Activated CD4-positive, CD25-positive, alpha-beta regulatory T cell treated with anti-CD3 and anti-CD28 coated beads, Interleukin-2, amount 50 U/mL, for 72 hours (primary cell): ENCODE results near the gene GPD2.

Experiments used
- DNase-seq: peaks from one replicate; pipeline ENCODE4 v3.0.0; 2021

GPD2 gene

GRCh38 chr2:156435718-156436496, at the start of gene GPD2:
Gene GPD2, plus strand, starts transcription at chr2:156436379. Its CDS starts 39,727 bp downstream, at chr2:156476106.
- DNase-seq = peak; percentile 71

GRCh38 chr2:156394033-156394741, 42.0 kb upstream of the GPD2 start:
- DNase-seq = no peak

DNA sequence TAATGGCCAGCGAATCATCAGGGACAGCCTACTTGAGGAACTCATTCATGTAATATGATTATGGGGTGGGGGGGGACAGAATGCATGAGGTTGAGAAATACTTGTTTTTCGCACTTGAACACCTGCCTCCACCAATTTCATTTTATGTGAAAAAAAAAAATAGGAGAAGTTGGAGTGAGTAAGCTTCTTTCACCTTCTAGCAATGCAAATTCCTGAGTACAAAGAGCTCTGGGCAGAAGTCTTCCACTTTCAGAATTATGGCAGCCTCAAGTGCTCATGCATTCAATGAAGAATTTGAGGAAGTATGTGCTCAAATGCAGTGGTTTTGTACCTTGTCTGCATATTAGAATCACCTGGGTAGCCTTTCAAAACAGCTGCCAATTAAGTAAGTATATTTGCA, 40.1 kb upstream of the GPD2 start:
- DNase-seq = no peak

DNA sequence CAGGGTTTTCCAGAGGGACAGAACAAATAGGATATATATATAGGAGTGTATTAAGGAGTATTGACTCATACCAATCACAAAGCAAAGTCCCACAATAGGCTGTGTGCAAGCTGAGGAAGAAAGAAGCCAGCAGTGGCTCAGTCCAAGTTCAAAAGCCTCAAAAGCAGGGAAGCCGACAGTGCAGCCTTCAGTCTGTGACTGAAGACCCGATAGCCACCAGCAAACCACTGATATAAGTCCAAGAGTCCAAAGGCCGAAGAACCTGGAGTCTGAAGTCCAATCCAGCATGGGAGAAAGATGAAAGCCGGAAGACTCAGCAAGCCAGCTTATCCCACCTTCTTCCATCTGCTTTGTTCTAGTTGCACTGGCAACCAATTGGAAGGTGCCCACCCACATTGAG, 39.0 kb upstream of the GPD2 start:
- no peak for DNase-seq

DNA sequence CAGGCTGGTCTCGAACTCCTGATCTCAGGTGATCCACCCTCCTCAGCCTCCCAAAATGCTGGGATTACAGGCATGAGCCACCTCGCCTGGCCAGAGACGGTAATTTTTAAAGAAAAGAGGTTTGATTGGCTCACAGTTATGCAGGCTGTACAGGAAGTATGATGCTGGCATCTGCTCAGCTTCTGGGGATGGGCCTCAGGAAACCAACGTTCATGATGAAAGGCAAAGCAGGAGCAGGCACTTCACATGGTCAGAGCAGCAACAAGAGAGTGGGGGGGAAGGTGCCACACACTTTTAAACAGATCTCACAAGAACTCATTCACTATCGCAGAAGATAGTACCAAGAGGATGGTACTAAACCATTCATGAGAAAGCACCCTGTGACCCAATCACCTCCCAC, 38.0 kb upstream of the GPD2 start:
- DNase-seq = no peak

GRCh38 chr2:156399224-156399949, 36.8 kb upstream of the GPD2 start:
- DNase-seq = no peak

DNA sequence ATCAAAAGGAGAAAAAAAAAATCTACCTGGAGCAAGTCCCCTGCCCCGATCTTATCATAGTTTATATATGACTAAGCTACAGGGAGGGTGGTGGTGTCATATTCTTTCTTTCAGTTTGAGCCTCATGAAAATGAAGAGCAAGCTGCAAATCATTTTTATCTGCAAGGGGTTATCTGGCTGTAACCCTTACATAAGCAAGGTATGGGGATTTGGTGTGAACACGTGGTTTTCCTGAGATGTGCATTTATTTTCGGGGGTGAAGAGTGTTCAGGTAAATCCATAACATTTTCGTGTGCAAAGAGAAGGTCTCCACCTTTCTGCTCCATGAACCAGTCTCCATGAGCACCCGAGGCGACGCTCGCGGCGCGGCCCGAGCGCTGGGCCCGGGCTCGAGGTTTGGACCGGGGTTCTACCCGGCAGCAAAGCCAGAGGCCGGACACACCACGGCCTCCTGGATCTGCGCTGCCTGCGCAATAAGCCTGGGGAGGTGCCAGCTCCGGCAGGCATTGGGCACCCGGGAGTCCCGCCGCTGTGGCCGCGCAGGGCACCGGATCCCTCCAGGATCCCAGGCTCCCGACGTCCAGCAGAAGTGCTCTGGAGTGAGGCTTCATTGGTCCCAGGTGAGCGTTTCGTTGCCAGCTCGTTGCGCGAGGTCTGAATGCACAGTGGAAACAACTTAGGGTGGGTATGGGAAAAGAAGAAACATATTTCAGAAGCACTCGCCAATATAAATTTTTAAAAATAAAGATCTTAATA, 36.1 kb upstream of the GPD2 start:
- peak; percentile 61 for DNase-seq

DNA sequence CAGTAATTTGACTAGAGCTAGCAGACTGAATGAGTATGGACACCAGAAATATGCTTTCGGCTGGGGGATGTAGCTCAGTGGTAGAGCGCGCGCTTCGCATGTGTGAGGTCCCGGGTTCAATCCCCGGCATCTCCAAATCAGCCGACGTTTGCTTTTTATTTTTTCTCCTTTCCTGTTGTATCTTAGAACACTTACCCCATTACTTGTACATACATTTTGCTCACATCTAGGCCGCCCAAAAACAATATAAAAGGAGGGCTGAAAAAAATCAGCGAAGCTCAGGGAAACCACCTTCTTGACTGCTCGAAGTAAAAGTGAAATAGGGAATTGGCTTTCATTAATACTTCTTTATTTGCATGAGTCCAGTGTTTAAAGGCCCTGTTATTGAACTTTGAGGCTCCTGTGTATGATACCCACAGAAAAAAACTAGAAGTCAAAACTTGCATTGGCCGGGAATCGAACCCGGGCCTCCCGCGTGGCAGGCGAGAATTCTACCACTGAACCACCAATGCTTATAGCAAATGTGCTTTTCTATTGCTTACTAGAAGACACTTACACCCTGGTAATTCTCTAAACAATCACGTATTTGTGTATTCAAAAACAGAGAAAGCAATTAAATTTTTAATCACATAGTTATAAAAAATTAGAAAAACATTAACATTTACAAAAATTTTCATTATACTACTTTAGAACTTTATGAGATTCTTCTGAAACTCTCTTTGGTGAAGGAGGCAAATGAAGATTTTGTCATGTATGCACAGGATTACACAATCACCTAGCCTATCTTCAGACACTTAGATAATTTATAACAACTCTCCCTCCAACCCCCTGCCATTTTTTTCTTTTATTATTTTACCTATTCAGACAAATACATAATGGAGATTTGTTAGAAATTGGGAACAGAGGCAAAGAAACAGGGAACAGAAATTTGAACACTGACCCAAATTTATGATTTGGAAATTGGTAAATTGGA, 35.2 kb upstream of the GPD2 start:
- DNase-seq = peak; percentile 76

- no peak for DNase-seq
Measured at GRCh38 chr2:156401861-156402260, 34.3 kb upstream of the GPD2 start.

DNA sequence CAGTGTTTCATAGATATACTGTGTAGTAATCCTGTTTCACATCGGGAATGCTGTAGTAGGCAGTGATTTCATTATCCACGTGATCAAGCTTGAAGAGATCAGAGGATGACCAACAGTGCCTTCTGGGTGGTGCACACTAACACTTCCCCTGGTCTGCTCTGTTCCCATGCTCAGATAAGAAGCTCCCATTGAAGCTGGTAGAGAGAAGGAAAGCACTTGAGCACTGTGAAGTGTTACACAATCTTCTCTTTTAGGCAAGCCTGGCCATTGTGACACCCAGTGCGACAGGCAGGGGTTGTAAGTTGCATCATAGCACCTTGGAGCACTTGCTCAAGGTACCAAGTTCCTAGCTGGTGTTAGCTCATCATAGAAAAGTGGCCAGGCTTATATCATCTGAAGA, 30.6 kb upstream of the GPD2 start:
- no peak for DNase-seq

GRCh38 chr2:156411835-156412234, 24.3 kb upstream of the GPD2 start:
- no peak for DNase-seq

- DNase-seq = no peak
Measured at GRCh38 chr2:156421851-156422250, 14.3 kb upstream of the GPD2 start.

GRCh38 chr2:156423674-156424282, 12.4 kb upstream of the GPD2 start:
- DNase-seq = no peak

GRCh38 chr2:156427074-156427473, 9.1 kb upstream of the GPD2 start:
- no peak for DNase-seq

DNA sequence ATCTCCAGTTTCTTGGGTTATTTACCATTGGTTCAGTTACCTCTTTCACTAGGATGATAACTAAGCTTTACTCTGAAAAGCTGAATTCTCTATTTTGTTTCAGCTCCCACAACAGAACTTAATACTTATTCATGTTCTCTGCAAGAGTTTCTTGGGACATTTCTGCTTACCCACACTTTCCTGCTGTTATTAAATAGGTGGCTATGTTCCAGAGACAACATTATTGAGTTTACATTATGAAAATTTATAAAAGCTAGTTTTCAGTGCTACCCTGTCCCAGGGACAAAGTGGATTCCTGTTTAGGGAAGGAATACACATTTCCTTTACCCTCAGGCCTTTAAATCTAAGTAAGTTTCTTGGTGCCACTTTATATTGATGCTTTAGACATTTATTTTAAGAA, 7.0 kb upstream of the GPD2 start:
- DNase-seq = no peak

GRCh38 chr2:156430236-156430979, 5.8 kb upstream of the GPD2 start:
- DNase-seq = no peak

DNA sequence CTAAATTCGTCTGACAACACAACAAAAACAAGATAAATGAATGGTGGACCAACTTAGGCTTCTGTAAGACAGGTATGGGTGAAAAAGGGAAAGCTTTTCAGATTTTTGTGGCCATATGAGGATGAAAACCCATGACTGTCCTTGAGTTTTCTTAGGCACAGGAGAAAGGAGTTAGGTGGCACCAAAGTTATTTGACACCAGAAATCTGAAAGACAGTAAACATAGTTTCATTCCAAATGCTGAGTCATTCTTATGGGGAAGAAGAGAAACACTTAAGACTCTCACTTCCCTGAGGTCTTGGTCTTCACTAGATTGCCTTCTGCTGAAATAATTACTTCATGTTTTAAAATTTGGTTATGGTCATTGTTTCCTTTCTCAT, 5.2 kb upstream of the GPD2 start:
- no peak for DNase-seq

DNA sequence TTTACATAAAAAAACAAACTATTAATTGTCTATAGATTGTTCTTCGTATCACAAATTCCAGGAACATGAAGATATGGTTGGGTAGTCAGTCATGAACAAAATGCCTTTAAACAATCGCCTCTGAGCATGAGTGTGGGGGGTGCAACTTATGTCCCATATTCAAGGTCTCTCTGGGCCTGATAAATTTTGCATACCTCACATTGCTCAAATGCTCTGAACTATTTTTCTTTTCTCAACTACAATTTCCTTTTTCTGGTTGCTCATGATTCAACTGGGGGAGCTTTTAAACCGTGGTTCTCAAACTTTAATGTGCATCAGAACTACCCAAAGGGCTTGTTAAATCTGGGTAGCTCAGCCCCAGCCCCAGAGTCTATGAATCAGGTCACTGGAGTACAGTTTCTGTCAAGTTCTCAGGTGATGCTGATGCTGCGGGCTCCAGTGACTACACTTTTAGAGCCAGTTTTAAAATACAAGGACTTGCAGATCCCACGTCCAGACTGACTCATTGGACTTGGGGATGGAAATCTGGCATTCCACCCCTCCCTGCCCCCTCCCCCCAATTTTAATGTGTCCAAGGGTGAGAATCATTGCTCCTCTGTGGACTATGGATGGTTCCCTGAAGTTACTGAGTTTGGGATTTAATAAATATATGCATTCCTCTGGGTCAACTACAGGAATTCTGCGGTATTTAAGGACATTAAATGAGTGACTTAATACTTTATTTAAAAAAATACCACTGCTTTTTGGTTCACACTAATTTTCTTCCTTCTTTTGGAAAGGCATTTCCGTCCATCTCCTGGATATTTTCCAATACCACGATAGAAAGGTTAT, 1.5 kb upstream of the GPD2 start:
- no peak for DNase-seq

GRCh38 chr2:156435396-156435717, 822 bp upstream of the GPD2 start:
- DNase-seq = no peak
